Measurements from ENCODE around the gene MAG.
"Not testable (repeated sequence)": the region's sequence is repeated elsewhere in the genome, so short reads cannot be mapped to it uniquely, and the experiment has no call there.

Gene MAG

DNA sequence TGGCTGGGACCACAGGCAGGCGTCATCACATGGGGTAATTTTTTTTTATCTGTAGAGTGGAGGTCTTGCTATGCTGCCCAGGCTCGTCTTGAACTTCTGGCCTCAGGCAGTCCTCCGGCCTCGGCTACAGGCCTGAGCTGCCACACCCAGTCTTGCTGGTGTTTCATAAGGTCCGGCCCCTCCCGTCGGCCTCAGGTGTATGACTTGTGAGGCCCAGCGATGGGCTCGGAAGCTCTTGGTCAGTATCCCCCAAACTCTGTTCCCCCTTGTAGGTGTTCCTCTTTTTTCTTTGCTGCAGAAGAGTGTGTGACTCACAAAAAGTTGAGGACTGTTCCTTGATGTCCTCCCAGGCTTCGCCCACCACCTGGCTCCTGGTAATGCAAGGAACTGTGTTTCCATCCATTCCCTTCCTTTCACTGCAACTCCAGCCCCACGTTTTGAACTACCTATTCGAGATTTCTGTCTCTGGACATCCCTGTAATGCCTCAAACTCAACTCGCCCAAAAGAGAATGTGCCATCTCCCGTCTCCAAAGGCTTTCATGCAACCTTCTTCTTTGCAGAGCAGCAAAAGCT lies 18.2 kb upstream of the MAG start:
- H3K27me3 ChIP-seq (ENCODE audit: insufficient read depth, low read length) = no peaks in the 10 kb centered on the region
- no peak overlapping the region for H2AFZ ChIP-seq (ENCODE audit: low read length, unreplicated experiment)
- H3K27ac ChIP-seq (ENCODE audit: low read depth, low read length) = no peak overlapping the region
- no peaks in the 10 kb centered on the region for H3K36me3 ChIP-seq (ENCODE audit: insufficient read depth, low read length)
- no peaks in the 10 kb centered on the region for H3K4me1 ChIP-seq (ENCODE audit: control insufficient read depth, insufficient read depth, low read length, unreplicated experiment)
- H3K79me2 ChIP-seq (ENCODE audit: control insufficient read depth, insufficient read depth, low read length, unreplicated experiment) = peaks cover 2% of the 10 kb centered on the region
- H3K4me3 ChIP-seq (ENCODE audit: low read depth, low read length) = no peak overlapping the region

- Histone ChIP-seq H3K36me3 (ENCODE audit: insufficient read depth, low read length) (no peaks in the 10 kb centered on the region), H3K27me3 (ENCODE audit: insufficient read depth, low read length) (no peaks in the 10 kb centered on the region), H2AFZ (ENCODE audit: low read length, unreplicated experiment) (no peak overlapping the region)
Observed at GRCh38 chr19:35274323-35274722, 17.6 kb upstream of the MAG start.

GRCh38 chr19:35276706-35277281 lies 15.2 kb upstream of the MAG start:
- Histone ChIP-seq H2AFZ (ENCODE audit: low read length, unreplicated experiment) (no peak overlapping the region), H3K36me3 (ENCODE audit: insufficient read depth, low read length) (no peaks in the 10 kb centered on the region), H3K79me2 (ENCODE audit: control insufficient read depth, insufficient read depth, low read length, unreplicated experiment) (no peaks in the 10 kb centered on the region), H3K4me1 (ENCODE audit: control insufficient read depth, insufficient read depth, low read length, unreplicated experiment) (no peaks in the 10 kb centered on the region), H3K27me3 (ENCODE audit: insufficient read depth, low read length) (no peaks in the 10 kb centered on the region), H3K4me3 (ENCODE audit: low read depth, low read length) (no peak overlapping the region), H3K27ac (ENCODE audit: low read depth, low read length) (no peak overlapping the region)

More at GRCh38 chr19:35274323-35274722, 17.6 kb upstream of the MAG start:
- Histone ChIP-seq H3K79me2 (ENCODE audit: control insufficient read depth, insufficient read depth, low read length, unreplicated experiment) (peaks cover 2% of the 10 kb centered on the region), H3K27ac (ENCODE audit: low read depth, low read length) (no peak overlapping the region), H3K4me3 (ENCODE audit: low read depth, low read length) (no peak overlapping the region), H3K4me1 (ENCODE audit: control insufficient read depth, insufficient read depth, low read length, unreplicated experiment) (no peaks in the 10 kb centered on the region)

GRCh38 chr19:35278578-35279284 lies 13.2 kb upstream of the MAG start:
- no peak overlapping the region for H2AFZ ChIP-seq (ENCODE audit: low read length, unreplicated experiment)
- H3K4me3 ChIP-seq (ENCODE audit: low read depth, low read length) = no peak overlapping the region
- no peaks in the 10 kb centered on the region for H3K4me1 ChIP-seq (ENCODE audit: control insufficient read depth, insufficient read depth, low read length, unreplicated experiment)
- H3K27ac ChIP-seq (ENCODE audit: low read depth, low read length) = no peak overlapping the region
- H3K27me3 ChIP-seq (ENCODE audit: insufficient read depth, low read length) = no peaks in the 10 kb centered on the region
- no peaks in the 10 kb centered on the region for H3K36me3 ChIP-seq (ENCODE audit: insufficient read depth, low read length)
- H3K79me2 ChIP-seq (ENCODE audit: control insufficient read depth, insufficient read depth, low read length, unreplicated experiment) = no peaks in the 10 kb centered on the region

- Histone ChIP-seq H3K79me2 (ENCODE audit: control insufficient read depth, insufficient read depth, low read length, unreplicated experiment) (no peaks in the 10 kb centered on the region), H3K27ac (ENCODE audit: low read depth, low read length) (no peak overlapping the region), H3K4me1 (ENCODE audit: control insufficient read depth, insufficient read depth, low read length, unreplicated experiment) (no peaks in the 10 kb centered on the region), H3K4me3 (ENCODE audit: low read depth, low read length) (no peak overlapping the region), H3K36me3 (ENCODE audit: insufficient read depth, low read length) (no peaks in the 10 kb centered on the region), H2AFZ (ENCODE audit: low read length, unreplicated experiment) (no peak overlapping the region), H3K27me3 (ENCODE audit: insufficient read depth, low read length) (no peaks in the 10 kb centered on the region)
Observed at GRCh38 chr19:35279374-35279773, 12.6 kb upstream of the MAG start.

DNA sequence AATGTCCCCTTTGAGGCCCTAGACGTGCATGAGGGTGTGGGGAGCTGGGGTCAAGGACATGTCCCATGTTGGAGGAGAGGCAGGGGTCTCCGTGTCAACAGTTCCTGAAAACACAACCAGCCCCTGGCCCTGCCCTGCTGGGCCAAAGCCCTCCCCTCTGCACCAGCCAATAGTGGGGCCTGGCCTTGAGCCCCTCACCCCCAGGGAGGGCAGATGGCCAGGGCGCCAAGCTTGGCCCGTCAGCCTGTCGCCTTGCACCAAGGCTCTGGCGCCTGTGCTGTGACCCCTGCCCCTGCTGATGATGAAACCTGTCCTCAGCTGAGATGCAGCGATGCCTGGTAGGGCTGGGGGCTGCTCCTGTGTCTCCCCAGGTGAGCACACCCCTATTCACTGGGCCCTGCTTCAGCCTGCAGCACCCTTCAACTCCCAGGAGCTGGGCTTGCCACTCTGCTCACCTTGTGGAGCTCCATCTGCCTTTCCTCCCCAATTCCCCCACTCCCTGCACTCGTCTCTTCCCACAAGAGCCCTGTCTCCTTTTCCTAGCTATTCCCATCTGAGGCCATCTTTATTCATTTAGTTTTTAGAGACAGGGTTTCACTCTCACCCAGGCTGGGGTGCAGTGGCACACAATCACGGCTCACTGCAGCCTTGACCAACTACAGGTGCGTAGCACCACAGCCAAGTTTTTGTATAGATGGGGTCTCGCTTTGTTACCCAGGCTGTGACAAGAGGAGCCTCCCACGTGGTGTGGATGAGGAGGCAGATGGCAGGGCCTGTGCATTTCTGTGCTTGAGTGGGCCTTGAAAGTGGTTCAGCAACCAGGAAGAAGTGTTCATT lies 11.8 kb upstream of the MAG start:
- Histone ChIP-seq H3K79me2 (ENCODE audit: control insufficient read depth, insufficient read depth, low read length, unreplicated experiment) (no peaks in the 10 kb centered on the region), H3K36me3 (ENCODE audit: insufficient read depth, low read length) (no peaks in the 10 kb centered on the region), H3K4me1 (ENCODE audit: control insufficient read depth, insufficient read depth, low read length, unreplicated experiment) (no peaks in the 10 kb centered on the region), H3K27ac (ENCODE audit: low read depth, low read length) (no peak overlapping the region), H3K27me3 (ENCODE audit: insufficient read depth, low read length) (no peaks in the 10 kb centered on the region), H3K4me3 (ENCODE audit: low read depth, low read length) (no peak overlapping the region), H2AFZ (ENCODE audit: low read length, unreplicated experiment) (no peak overlapping the region)

DNA sequence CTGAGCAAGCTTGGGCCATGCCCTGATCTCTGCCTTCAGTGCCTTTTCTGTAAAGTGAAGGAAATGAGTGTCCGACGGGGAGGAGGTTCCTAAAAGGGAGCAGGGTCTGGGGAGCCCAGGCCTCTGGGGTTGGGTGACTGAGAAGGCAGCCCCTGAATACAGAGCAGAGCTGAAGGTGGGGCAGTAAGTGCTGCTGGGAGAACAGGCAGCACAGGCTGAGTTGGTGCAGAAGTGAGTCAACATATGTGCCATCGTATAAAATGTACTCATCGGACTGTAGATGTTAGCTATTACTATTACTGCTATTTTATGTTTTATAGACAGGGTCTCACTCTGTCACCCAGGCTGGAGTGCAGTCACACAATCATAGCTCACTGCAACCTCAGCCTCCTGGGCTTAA lies 10.7 kb upstream of the MAG start:
- no peaks in the 10 kb centered on the region for H3K36me3 ChIP-seq (ENCODE audit: insufficient read depth, low read length)
- H3K4me3 ChIP-seq (ENCODE audit: low read depth, low read length) = no peak overlapping the region
- no peaks in the 10 kb centered on the region for H3K27me3 ChIP-seq (ENCODE audit: insufficient read depth, low read length)
- no peaks in the 10 kb centered on the region for H3K4me1 ChIP-seq (ENCODE audit: control insufficient read depth, insufficient read depth, low read length, unreplicated experiment)
- H2AFZ ChIP-seq (ENCODE audit: low read length, unreplicated experiment) = no peak overlapping the region
- no peak overlapping the region for H3K27ac ChIP-seq (ENCODE audit: low read depth, low read length)
- H3K79me2 ChIP-seq (ENCODE audit: control insufficient read depth, insufficient read depth, low read length, unreplicated experiment) = no peaks in the 10 kb centered on the region

DNA sequence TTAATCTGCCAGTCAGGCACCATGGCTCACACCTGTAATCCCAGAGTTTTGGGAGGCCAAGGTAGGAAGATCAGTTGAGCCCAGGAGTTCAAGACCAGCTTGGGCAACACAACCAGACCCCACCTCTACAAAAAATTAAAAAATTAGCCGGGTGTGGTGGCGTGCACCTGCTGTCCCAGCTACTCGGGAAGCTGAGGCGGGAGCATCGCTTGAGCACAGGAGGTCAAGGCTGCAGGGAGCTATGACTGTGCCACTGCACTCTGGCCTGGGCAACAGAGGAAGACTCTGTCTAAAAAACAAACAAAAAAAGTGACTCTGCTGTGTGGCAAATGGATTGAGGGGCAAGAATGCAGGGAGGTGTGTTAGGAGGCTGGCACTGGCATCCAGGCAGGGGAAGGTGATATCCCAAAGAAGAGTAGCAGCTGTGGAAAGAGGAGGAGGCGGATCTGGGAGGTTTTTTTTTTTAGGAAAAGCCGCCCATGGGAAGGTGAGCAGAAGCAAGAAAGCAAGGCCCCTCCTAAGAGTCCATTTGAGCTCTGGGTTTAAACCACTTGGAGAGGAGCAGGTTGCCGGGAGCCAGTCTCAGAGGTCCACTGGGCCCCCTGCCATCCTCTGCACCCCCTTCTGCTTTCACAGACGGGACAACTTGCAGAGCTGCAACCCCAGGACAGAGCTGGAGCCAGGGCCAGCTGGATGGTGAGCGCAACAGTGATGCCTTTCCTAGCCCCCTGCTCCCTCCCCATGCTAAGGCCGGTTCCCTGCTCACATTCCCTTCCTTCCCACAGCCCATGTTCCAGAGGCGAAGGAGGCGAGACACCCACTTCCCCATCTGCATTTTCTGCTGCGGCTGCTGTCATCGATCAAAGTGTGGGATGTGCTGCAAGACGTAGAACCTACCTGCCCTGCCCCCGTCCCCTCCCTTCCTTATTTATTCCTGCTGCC lies 7.5 kb upstream of the MAG start:
- Histone ChIP-seq H2AFZ (ENCODE audit: low read length, unreplicated experiment) (no peak overlapping the region), H3K79me2 (ENCODE audit: control insufficient read depth, insufficient read depth, low read length, unreplicated experiment) (no peaks in the 10 kb centered on the region), H3K27ac (ENCODE audit: low read depth, low read length) (no peak overlapping the region), H3K4me1 (ENCODE audit: control insufficient read depth, insufficient read depth, low read length, unreplicated experiment) (no peaks in the 10 kb centered on the region), H3K36me3 (ENCODE audit: insufficient read depth, low read length) (no peaks in the 10 kb centered on the region), H3K4me3 (ENCODE audit: low read depth, low read length) (no peak overlapping the region), H3K27me3 (ENCODE audit: insufficient read depth, low read length) (no peaks in the 10 kb centered on the region)

DNA sequence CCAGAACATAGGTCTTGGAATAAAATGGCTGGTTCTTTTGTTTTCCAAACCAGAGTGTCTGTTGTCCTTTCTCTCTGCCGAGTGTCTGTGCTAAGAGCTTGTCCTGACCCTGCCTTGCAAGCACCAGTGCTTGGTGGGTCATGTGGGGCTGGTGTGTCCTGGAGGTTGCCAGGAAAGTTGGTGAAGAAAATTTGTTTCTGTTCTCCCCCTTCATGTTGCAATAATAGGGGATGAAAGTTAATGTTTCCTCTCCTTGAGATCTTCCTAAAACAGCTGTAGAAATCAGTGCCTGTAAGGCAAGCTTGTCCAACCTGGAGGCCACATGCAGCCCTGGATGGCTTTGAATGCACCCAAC lies 6.9 kb upstream of the MAG start:
- H3K79me2 ChIP-seq (ENCODE audit: control insufficient read depth, insufficient read depth, low read length, unreplicated experiment) = no peaks in the 10 kb centered on the region
- H3K36me3 ChIP-seq (ENCODE audit: insufficient read depth, low read length) = no peaks in the 10 kb centered on the region
- H2AFZ ChIP-seq (ENCODE audit: low read length, unreplicated experiment) = no peak overlapping the region
- H3K4me1 ChIP-seq (ENCODE audit: control insufficient read depth, insufficient read depth, low read length, unreplicated experiment) = no peaks in the 10 kb centered on the region
- no peaks in the 10 kb centered on the region for H3K27me3 ChIP-seq (ENCODE audit: insufficient read depth, low read length)
- no peak overlapping the region for H3K27ac ChIP-seq (ENCODE audit: low read depth, low read length)
- no peak overlapping the region for H3K4me3 ChIP-seq (ENCODE audit: low read depth, low read length)

GRCh38 chr19:35285465-35285864 lies 6.5 kb upstream of the MAG start:
- not testable (repeated sequence) for H3K27me3 ChIP-seq (ENCODE audit: insufficient read depth, low read length); H3K4me1 ChIP-seq (ENCODE audit: control insufficient read depth, insufficient read depth, low read length, unreplicated experiment); H3K27ac ChIP-seq (ENCODE audit: low read depth, low read length); H2AFZ ChIP-seq (ENCODE audit: low read length, unreplicated experiment); H3K79me2 ChIP-seq (ENCODE audit: control insufficient read depth, insufficient read depth, low read length, unreplicated experiment); H3K36me3 ChIP-seq (ENCODE audit: insufficient read depth, low read length); H3K4me3 ChIP-seq (ENCODE audit: low read depth, low read length)
